NCI-H1436 (cell line): Measurements from ENCODE around the gene FRMPD2.

Experiments used
- DNase-seq: peaks from one replicate; lab custom pipeline; 2025; lab: John Stamatoyannopoulos, UW

The FRMPD2 gene

DNA sequence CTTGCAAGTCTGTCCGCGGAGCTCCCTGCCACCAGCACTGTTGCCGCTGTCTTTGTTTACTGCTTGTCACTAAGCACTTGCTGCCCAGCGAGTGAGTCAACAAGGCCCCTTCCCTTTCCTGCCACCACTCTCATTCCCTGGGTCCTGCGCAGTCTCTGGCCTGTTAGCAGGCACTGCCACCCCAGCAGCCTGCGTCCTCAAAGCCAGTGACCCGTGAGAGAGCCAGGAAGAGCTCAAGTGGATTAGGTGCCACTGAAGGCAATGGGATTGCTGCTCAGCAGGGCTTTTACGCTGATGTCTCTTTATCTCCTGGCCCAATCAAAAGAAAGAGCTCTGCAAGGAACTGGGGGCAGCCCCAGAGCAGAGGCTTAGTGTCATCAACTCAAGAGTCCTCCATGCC is at the start of gene FRMPD2:
TSS of gene FRMPD2 (minus strand) at position 61 of the 400 bp plus-strand sequence. CDS start 129 bp downstream, outside the sequence.
- no peak for DNase-seq

GRCh38 chr10:48322017-48322416 is 47.5 kb upstream of the FRMPD2 start:
- DNase-seq = no peak

DNA sequence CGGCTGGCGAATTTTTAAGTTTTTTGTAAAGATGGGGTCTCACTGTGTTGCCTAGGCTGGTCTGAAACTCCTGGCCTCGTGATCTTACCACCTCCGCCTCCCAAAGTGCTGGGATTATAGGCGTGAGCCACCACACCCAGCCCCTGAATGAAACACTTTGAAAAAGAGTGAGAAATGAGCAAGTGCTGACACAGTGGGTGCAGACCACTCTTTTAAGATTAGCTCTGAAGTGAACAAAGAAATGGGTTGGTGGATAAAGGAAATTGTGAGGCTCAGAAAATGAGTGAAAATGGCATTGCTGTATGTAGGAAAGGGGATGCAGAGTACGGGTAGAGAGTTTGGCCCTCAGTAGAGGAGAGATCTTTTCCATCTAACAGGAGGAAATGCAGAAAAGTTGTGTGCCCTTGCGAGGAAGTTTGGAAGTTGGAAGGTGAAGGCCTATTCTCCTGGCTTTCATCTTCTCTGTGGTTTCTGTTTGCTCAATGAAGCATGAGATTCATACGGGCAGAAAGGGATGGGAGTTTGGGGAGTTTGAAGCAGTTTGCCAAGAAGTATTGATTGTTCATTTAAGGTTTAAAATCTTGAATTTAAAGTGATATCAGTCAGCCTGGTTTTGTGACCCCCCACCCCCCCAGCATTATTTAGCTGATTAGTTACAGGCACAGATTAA is 43.0 kb upstream of the FRMPD2 start:
- DNase-seq = no peak

DNA sequence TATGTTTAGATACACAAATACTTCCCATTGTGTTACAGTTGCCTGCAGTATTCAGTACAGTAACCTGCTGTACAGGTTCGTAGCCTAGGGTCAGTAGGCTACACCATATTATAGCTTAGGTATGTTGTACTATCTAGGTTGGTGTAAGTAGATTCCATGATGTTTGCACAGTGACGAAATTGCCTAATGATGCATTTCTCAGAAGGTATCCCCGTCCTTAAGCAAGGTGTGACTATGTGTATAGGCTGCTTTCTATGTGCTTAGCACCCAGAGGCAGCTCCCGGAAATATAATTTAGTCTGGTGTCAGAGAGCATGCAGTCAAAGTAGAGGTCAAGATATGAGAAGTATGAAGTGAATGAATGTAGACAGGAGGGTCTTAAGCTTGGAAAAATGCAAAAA is 41.7 kb upstream of the FRMPD2 start:
- DNase-seq = no peak

GRCh38 chr10:48314107-48314506 is 39.6 kb upstream of the FRMPD2 start:
- DNase-seq = no peak

- no peak for DNase-seq
Observed at GRCh38 chr10:48309711-48310226, 35.3 kb upstream of the FRMPD2 start.

DNA sequence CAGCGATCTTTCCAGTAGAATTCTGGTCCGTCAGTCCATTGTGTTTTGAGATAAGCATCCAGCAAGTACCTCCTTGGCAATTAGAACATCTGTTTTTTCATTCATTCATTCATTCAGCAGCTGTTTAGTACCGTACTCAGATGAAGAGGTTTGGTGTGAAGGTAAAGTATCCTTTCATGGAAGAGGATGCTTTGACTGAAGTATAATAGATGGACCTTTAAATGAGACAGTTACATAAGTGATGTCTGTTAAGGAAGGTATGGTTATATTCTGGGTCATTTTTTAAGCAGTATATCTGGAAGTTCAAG is 33.2 kb upstream of the FRMPD2 start:
- DNase-seq = no peak

GRCh38 chr10:48306870-48307710 is 32.6 kb upstream of the FRMPD2 start:
- peak; percentile 32 for DNase-seq

DNA sequence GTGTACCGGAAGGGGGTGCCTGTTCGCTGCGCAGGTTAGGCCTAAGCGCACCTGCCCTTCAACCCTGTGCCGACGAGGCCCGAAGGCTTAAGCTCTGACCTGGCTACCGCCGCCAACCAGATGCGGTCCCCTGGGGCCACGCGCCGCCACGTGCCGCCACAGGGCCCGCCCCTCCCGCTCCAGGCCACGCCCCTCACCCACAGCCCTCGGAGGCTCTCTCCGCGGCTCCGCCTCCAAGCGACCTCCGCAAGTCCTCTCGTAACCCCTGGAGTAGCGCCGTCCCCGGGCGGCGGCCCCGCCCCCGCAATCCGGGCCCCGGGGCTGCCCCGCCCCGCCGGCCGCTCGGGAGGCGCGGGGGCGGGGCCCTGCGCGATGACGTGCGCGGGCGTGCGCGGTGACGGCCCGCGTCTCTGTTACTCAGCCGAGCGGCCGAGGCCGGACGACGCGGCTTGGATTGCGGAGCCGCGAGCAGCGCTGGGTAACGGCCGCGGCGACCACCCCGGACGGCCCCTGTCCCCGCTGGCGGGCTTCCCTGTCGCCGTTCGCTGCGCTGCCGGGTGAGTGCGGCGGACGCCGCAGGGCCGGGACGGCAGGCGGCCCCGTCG is 31.9 kb upstream of the FRMPD2 start, which contains the start of gene MAPK8:
TSS of gene MAPK8 (plus strand) at position 413 of the 605 bp plus-strand sequence. CDS start 94,984 bp downstream, outside the sequence.
- DNase-seq = peak; percentile 87

DNA sequence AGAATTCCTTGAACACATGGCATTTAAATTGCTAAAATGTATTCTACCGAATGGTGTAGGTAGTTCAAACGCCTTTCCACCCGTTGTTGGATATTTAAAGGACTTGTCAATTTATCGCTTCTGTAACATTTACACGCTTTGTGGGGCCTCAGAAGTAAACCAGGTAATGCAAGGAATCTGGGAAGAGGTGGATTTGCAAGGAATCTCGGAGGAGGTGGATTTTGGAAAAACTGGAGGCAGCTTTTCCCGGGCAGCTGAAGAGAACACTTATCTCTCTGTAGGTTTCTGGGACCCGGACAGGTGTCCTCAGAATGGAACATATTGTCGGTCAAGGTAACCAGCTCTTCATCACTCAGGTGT is 31.4 kb upstream of the FRMPD2 start:
- no peak for DNase-seq

GRCh38 chr10:48302515-48303476 is 28.3 kb upstream of the FRMPD2 start:
- no peak for DNase-seq

GRCh38 chr10:48300556-48300955 is 26.1 kb upstream of the FRMPD2 start:
- DNase-seq = no peak

DNA sequence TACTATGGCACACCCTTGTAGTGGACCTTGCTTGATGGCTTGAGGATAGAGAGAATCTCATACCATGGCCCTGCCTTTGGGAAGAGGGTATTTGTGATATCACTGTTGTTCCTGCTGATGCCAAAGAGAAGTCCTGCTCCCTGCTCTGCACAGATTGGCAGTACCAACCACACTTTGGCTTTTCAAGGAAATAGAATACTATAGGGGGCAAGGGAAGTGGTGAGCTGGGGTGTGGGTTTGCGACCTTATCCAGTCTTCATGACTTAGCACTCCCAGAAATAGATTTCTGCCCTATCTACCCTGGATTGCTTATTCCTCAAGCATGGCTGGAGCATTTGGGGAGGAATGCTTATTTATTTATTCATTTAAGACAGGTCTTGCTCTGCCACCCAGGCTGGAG is 25.2 kb upstream of the FRMPD2 start:
- DNase-seq = no peak

GRCh38 chr10:48299066-48299465 is 24.6 kb upstream of the FRMPD2 start:
- DNase-seq = no peak

DNA sequence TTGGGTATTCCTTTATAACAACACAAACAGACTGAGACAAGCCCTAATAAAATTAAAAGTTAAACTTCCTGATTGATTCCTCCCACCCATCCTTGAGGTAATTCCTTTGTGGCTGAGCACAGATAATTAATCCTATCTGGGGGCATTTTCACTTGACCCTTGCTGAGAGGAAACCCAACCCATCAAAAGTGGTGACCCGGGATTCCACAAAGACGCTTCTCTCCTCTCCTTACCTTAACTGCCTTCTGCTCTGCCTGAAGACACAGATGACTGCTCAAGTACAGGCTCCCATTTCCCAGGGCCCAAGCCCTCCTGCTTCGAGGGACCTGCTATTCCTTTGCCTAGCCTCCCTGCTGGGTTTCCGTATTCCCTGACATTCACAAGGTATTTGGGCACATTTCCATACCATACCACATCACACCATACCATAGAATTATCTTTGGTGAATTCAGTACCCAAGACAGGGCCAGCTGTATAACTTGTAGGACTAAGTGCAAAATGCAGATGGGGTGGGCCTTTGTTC is 22.1 kb upstream of the FRMPD2 start:
- DNase-seq = no peak

DNA sequence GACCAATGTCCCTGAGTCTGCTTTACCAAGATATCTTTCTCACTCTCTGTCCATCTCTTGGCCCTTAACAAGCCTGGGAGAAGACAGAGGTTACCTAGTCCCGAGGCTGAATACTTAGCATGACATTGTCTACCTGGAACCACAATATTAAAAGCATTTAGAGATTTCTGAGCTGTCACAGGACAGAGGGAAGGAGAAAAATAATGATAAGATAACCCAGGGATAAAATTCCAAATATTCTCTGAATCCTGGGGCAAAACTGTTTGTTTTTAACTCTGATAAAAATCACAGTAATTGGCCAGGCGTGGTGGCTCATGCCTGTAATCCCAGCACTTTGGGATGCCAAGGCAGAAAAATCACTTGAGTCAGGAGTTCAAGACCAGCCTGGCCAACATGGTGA is 19.9 kb upstream of the FRMPD2 start:
- DNase-seq = no peak

DNA sequence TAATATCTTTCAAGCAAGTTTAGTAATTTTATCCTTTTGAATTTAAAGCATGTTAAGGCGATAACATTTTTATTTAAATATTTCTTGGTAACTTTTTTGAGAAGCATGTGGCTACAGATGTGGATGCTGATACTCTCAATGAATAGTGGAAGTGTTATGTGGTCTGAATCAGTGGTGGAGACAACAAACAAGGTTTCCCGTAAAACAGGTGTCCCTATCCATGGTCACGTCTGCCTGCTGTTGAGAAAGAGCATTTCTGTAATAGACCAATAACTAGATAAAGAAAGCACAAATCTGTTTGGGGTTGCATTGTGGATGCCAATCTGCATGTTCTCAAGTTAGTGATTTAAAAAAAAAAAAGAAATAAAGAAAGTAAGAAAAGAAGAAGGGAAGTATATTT is 18.1 kb upstream of the FRMPD2 start:
- DNase-seq = no peak

DNA sequence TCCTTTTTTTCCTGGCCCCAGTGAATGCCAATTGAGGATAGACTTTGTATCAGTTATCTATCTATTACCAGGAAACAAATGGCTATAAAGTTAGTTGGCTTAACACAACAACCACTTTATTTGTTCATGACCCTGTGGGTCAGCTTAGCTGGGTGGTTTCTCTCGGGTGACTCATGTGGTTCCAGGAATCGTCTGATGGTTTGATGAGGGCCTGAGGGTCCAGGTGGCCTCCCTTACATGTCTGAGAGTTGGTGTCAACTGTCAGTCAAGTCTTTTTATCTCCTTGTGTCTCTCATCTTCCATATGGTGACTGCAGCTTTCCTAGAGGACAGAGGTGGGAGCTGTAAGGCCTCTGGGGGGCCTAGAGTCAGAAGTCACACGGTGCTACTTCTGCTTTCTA is 16.7 kb upstream of the FRMPD2 start:
- no peak for DNase-seq

DNA sequence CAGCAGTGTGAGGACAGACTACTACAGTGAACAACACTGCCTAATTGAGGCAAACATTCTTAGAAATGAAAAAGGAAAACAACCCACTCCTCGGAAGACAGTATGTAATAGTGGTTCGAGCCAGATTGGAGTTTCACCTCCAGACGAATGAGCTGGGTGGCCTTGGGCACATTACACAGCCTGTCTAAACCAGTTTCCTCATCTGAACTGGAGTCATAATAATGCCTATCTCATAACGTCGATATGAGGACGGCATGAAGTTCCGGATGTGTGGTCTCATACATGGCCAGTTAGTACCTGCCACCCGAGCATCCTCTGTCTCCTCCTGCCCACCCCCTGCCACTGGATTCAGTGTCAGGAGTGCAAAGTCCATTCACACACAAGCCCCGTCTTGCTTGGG is 15.8 kb upstream of the FRMPD2 start:
- no peak for DNase-seq

DNA sequence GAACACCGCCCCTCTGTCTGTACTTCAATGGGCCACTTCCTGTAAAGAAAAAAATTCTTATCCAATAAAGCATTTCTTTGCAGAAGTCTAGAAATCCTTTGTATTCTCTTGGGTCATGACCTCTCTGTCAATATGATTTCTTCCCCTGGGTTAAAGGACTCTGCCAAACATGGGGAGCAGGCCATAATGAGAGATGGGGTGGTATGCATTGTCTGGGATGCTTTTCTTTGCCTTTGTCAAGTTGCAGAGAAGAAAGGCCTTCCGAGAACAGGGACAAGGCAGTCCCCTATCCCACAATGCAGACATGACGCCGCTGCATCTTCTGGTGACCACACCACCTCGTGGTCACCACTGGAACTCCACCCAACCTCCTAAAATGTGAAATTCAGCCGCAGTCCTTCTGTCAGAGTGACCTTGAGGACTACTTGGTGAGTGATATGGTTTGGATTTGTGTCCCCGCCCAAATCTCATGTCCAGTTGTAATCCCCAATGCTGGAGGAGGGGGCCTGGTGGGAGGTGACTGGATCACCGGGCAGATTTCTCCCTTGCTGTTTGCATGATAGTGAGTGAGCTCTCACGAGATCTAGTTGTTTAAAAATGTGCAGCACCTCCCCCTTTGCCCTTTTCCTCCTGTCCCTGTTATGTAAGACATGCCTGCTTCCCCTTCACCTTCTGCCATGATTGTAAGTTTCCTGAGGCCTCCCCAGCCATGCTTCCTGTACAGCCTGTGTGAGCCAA is 15.2 kb upstream of the FRMPD2 start:
- peak; percentile 46 for DNase-seq

DNA sequence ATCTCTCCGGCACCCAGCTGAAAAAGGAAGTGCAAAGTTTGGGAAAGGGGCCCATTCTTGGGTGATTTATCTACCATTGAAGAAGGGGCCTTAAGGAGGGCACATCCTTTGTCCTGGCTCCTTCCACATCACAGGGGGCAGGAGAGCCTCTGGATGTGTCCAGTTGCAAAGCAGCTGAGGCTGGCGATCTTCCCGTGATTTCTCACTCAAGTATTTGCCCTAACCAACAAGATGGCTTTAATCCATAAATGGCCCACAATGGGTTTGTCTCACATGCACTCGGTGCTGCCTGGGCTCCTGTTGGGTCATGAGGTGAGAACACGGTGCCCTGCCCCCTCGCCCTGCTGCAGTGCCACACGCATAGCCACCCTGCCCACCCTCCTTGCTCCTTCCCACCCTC is 14.2 kb upstream of the FRMPD2 start:
- no peak for DNase-seq
